Adrenal gland (tissue), 12 donors: ENCODE data around the gene EPOP. TPM values are rescaled to one million over a fixed set of nuclear protein-coding genes. Genes with fewer than 3 reads are reported as not detected.

Experiments used
- DNase-seq, 7 donors: peaks; one replicate each; pipeline ENCODE4 v3.0.0-alpha.2; 2019 to 2020
- H3K27ac ChIP-seq, 5 donors: fragments of 200-600 bp; sonication (generic) in 4 of 5; 1 replicate in 3 of 5; 2 replicates in 2 of 5; pipeline versions ENCODE4 v1.5.1 to v1.8.0; 2016 to 2020; ENCODE audit warnings: mild to moderate bottlenecking in 1 of 5
- H3K27me3 ChIP-seq: fragments of 200-600 bp; 2 replicates; pipeline ENCODE4 v1.8.0; 2021
- H3K36me3 ChIP-seq, 2 donors: fragments of 200-600 bp; replicated peaks in 1 of 2; 1 replicate in 1 of 2; 2 replicates in 1 of 2; pipeline versions ENCODE4 v1.5.1 to v1.8.0; 2018 to 2022
- H3K4me1 ChIP-seq, 2 donors: fragments of 200-600 bp; replicated peaks in 1 of 2; 1 replicate in 1 of 2; 2 replicates in 1 of 2; pipeline versions ENCODE4 v1.5.1 to v1.8.0; 2018 to 2021
- H3K4me3 ChIP-seq, 4 donors: fragments of 200-600 bp; sonication (generic) in 3 of 4; one replicate each; pipeline ENCODE4 v1.5.1; 2016 to 2018
- H3K9me3 ChIP-seq, 3 donors: fragments of 200-600 bp; sonication (generic) in 1 of 3; replicated peaks in 1 of 3; 1 replicate in 2 of 3; 2 replicates in 1 of 3; pipeline versions ENCODE4 v1.5.1 to v1.8.0; 2016 to 2021
- POLR2A ChIP-seq, 2 donors: fragments of 450-650 bp; IDR thresholded peaks; one replicate each; pipeline ENCODE4 v1.6.1; 2017; ENCODE audit warnings: antibody characterized with exemption in 2 of 2, mild to moderate bottlenecking in 2 of 2, moderate library complexity in 1 of 2
- WGBS, 4 donors: extraction: QIAGEN DNeasy Blood & Tissue Kit in 2 of 4; methylation state at CpG; one replicate each; pipeline versions ENCODE4 v1.1.5 to v1.1.7; 2013 to 2017; 5-methylcytosine and 5-hydroxymethylcytosine counted together
- intact Hi-C, 2 donors: fragments of 100-400 bp; cut with DNase I; formaldehyde crosslinking; loops; one replicate each; pipeline versions ENCODE4 v1.14.1 to v1.15.0; 2022 to 2023
- polyA plus RNA-seq, 3 donors: library from polyadenylated mRNA; stranded (reverse); fragments of 200-250 nt in 2 of 3; fragments of 350-450 nt in 1 of 3; fragmentation: Illumina TruSeq in 1 of 3; extraction: RNeasy Lipid Tissue Mini Kit (QIAGEN cat#74804) in 1 of 3; gene quantifications; one replicate each; pipeline ENCODE4 v1.2.3, GENCODE V29; 2013 to 2014
- total RNA-seq, 9 donors: library from RNA; depleted of rRNA in 4 of 9; stranded (reverse); fragments of >200 nt in 4 of 9; fragments of 120-200 nt in 1 of 9; fragmentation: NEBNext Ultra II Directional in 1 of 9; extraction: Animal tissue kit (Norgen Biotek cat#: 25700) in 1 of 9; gene quantifications; one replicate each; pipeline versions ENCODE4 v1.1.0 to v1.2.4, GENCODE V29; 2013 to 2023
- TF ChIP-seq, protein P1 (sequence below), 6 experiments: fragments of 450-650 bp in 4 of 6; fragments of 200-600 bp in 2 of 6; sonication (generic) in 1 of 6; IDR thresholded peaks; 1 replicate in 5 of 6; 2 replicates in 1 of 6; pipeline versions ENCODE4 v1.5.1 to v1.8.0; 2016 to 2021; ENCODE audit warnings: antibody characterized with exemption in 6 of 6, mild to moderate bottlenecking in 2 of 6, moderate library complexity in 1 of 6
- donor health status: healthy with polysubstance abuse.
- donor health status: Bipolar disorder and iron deficiency.
- donor health status: DM: yes; HTN: yes; CAD: no.
- donor health status: DM: no; HTN: no; CAD: no.
- donor health status: DM: no; HTN: no; CAD: no.
- donor health status: DM: yes; HTN: yes; CAD: no.

The EPOP gene
- total and polyA plus RNA-seq, 12 donors, result 0.06 to 9.4 (median 2.9) TPM

DNA sequence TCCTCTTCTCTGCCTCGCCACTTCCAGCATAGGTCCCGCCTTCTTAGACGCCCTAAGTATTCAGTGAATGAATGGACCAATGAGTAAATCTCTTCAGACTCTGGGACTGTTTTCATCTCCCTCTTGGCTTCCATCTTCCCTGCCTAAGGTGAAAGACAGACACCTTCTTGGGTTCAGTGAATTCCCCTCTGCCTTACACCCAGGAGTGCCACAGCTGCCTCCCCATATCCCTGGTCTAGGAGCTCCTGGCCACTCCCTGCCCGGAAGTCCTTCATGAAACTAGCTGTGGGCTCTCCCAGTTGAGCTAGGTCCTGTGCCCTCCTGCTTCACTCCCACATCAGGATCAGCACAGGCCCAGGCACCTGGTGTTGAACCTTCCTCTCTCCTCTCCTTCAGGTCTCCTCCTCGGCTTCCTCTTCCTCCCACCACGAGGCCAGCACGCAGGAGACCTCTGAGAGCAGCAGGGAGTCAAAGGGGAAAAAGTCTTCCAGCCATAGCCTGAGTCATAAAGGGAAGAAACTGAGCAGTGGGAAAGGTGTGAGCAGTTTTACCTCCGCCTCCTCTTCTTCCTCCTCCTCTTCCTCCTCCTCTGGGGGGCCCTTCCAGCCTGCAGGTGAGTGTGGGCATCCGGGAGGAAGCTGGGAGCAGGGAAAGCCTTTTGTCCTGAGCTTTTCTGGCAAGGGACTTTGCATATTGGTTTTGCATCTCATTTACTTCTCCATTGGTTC is 40.6 kb upstream of the EPOP start:
- intact Hi-C loops, result no loop called here
- Histone ChIP-seq H3K36me3 (peaks cover 0 to 79% of the 10 kb centered on the region in 2 donors), H3K4me3 (no peak overlapping the region), H3K9me3 (no peaks in the 10 kb centered on the region), H3K4me1 (peaks cover 0 to 6% of the 10 kb centered on the region in 2 donors), H3K27ac (no peak overlapping the region), H3K27me3 (no peaks in the 10 kb centered on the region)
- no peak for TF ChIP-seq POLR2A (IDR thresholded peaks at IDR 0.05)
- TF ChIP-seq, protein P1, sequence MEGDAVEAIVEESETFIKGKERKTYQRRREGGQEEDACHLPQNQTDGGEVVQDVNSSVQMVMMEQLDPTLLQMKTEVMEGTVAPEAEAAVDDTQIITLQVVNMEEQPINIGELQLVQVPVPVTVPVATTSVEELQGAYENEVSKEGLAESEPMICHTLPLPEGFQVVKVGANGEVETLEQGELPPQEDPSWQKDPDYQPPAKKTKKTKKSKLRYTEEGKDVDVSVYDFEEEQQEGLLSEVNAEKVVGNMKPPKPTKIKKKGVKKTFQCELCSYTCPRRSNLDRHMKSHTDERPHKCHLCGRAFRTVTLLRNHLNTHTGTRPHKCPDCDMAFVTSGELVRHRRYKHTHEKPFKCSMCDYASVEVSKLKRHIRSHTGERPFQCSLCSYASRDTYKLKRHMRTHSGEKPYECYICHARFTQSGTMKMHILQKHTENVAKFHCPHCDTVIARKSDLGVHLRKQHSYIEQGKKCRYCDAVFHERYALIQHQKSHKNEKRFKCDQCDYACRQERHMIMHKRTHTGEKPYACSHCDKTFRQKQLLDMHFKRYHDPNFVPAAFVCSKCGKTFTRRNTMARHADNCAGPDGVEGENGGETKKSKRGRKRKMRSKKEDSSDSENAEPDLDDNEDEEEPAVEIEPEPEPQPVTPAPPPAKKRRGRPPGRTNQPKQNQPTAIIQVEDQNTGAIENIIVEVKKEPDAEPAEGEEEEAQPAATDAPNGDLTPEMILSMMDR (IDR thresholded peaks at IDR 0.05), result no peak
- 85 to 94% (median 89%) methylated on average over 9 of the region's 9 CpGs for WGBS, 4 donors
- DNase-seq, result no peak

DNA sequence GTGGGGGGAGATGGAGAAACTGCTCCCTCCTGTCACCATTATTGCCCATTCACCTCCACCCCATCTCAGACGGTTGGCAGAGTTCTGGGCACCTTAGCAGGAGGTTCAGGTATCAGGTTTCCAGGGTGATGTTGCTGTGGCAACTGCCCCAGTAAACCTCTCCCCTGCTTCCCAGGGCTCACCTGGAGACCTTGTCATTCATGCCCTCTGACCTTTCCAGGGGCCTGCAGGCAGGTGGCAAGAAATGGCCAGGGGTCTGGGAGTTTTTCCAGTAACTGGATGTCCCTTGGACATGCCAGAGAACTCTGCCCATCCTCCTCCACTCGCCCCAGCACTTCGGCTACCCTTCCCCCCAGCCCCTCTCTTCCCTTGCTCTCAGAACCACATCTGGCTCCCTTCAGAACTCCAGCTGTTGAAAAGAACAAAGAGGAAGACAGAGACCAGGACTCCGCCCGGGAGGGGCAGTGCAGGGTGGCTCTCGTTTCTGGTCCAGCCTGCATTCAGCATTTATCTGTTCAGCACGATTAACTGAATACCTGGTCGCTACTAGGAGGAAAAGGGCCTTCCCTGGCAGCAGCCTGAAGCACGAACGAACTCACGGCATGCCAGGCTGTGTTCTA is 38.8 kb upstream of the EPOP start:
- Histone ChIP-seq H3K9me3 (no peaks in the 10 kb centered on the region), H3K36me3 (peaks cover 0 to 95% of the 10 kb centered on the region in 2 donors), H3K27me3 (no peaks in the 10 kb centered on the region), H3K4me1 (no peaks in the 10 kb centered on the region), H3K4me3 (no peak overlapping the region), H3K27ac (no peak overlapping the region)
- TF ChIP-seq, protein P1 (IDR thresholded peaks at IDR 0.05), result no peak
- no peak for TF ChIP-seq POLR2A (IDR thresholded peaks at IDR 0.05)
- intact Hi-C loops, result no loop called here
- 72 to 87% (median 82%) methylated on average over 11 of the region's 11 CpGs for WGBS, 4 donors
- DNase-seq, result no peak

DNA sequence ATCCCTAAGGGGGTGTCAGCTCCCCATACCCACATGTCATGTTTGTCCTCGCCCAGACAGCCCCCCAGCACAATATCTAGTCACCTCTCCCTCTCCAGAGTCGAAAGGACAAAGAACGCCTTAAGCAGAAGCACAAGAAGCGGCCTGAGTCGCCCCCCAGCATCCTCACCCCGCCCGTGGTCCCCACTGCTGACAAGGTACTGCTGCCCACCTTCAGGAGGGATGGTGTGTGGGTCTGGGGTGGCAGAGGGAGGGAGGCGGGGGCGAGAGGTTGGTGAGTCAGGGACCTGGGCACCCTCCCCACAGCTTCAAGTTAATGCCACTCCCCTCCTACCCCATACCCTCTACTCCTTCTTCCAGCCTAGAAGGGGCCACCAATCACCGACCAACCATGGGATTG is 37.8 kb upstream of the EPOP start:
- TF ChIP-seq, protein P1 (IDR thresholded peaks at IDR 0.05), result no peak
- TF ChIP-seq POLR2A (IDR thresholded peaks at IDR 0.05), result no peak
- H3K36me3 ChIP-seq, result peaks cover 0 to 96% of the 10 kb centered on the region in 2 donors
- no peak overlapping the region for H3K27ac ChIP-seq

DNA sequence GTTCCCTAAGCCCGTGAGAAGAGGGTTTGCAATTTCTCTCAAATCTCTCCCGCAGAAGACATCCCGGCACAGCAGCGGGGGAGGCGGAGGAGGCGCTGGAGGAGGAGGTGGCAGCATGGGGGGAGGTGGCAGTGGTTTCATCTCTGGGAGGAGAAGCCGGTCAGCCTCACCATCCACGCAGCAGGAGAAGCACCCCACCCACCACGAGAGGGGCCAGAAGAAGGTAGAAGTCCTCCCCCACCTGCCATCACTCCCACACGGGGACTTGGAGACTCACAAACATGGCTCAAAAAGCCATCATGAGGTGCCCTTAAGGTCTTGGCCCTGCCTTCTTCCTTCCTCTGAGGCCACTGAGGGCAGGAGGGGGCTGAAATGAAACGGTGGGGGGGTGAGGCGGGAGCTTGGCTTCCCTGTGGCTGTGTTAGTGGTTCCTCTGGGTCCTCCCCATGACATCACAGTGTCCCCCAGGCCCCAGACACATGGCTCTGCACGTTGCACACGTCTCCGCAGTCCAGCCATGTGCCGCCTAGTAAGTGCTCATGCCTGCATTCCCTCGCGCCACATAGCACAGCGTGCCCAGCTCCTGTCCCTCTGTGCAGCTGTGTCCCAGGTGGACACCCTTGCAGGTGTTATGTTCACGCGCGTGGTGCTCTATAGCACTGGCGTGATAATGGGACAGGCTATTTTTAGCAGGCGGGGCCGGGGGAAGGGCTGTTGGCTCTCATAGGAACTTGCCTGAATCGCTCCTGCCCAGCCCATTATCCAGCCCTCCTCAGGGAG is 37.2 kb upstream of the EPOP start:
- 78 to 86% (median 82%) methylated on average over 19 to 26 of the region's 26 CpGs for WGBS, 4 donors
- DNase-seq, result no peak
- H3K9me3 ChIP-seq, result no peaks in the 10 kb centered on the region
- peaks cover 0 to 92% of the 10 kb centered on the region in 2 donors for H3K36me3 ChIP-seq
- intact Hi-C loops, result no loop called here
- peaks cover under 1 to 15% of the 10 kb centered on the region in 2 donors for H3K4me1 ChIP-seq
- no peak overlapping the region for H3K27ac ChIP-seq
- no peak overlapping the region for H3K4me3 ChIP-seq
- no peaks in the 10 kb centered on the region for H3K27me3 ChIP-seq
- TF ChIP-seq POLR2A (IDR thresholded peaks at IDR 0.05), result no peak
- TF ChIP-seq, protein P1 (IDR thresholded peaks at IDR 0.05), result no peak

More for the DNA sequence above, 37.8 kb upstream of the EPOP start:
- H3K27me3 ChIP-seq, result no peaks in the 10 kb centered on the region
- intact Hi-C loops, result no loop called here
- no peak for DNase-seq
- H3K4me1 ChIP-seq, result peaks cover 0 to 9% of the 10 kb centered on the region in 2 donors
- no peaks in the 10 kb centered on the region for H3K9me3 ChIP-seq
- H3K4me3 ChIP-seq, result no peak overlapping the region
- 94 to 98% (median 95%) methylated on average over 8 to 10 of the region's 10 CpGs for WGBS, 4 donors
